GM19193 (cell line): ENCODE results near the gene MYL12B.
A peak's percentile ranks its signal among the peaks of the same experiment; 100 is the strongest.

Experiments
- POLR2A ChIP-seq: IDR thresholded peaks from 4 replicates; pipeline ENCODE4 v1.6.1; 2011; ENCODE audit not compliant: insufficient read depth, insufficient read length; ENCODE audit errors: extremely low read depth

Gene MYL12B

DNA sequence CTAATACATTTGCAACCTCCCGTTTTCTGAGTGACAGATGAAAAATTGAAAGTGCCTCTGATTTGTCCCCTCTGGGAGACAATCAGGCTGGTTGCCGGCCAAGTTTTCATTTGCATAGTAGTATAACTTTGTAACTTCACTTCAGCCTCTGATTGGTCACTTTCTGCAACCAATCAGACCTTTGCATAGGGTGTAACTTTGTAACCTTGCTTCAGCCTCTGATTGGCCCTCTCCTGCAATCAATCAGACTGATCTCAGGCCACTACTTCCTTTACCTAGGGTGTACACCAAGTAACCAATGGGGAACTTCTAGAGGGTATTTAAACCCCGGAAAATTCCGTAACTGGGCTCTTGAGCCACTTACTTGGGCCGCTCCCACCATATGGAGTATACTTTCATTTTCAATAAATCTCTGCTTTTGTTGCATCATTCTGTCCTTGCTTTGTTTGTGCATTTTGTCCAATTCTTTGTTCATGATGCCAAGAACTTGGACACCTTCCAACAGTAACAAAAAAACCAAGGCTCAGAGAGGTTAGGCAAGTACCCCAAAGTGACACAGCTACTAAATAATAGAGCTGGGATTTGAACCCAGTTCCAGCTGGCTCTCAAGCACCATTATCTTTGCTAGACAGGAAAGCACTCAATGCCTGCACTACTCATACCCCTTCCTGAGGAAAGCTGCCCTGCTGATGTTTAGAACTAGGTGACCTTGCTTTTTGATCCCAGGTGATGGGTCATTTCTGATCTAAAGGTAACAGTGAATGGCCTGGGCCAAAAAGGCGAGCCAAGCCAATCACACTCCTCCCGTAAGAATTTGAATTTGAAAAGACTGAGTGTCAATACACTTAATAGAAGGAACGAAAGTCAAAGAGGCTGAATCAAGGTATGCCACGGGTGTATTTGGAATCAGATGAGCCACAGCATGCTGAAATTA, 31.3 kb upstream of the MYL12B start:
- TF ChIP-seq POLR2A: no peak

DNA sequence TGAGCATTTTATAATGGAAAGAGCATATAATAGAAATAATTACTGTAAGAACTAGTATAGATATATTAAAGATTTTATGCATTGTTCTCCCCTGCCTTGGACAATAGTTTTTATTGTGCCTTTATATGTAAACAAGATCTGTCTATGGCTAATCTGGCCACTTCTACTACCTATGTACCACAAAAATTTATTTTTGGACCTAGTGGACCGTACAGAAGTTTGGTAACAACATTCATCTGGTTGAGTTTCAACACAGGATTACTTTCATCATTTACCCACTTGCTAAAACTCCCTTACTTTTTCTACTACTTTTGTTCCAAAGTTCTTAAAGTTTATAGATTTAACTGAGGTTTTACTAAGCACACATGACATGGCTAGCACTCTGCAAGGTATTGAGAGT, 28.9 kb upstream of the MYL12B start:
- no peak for TF ChIP-seq POLR2A

DNA sequence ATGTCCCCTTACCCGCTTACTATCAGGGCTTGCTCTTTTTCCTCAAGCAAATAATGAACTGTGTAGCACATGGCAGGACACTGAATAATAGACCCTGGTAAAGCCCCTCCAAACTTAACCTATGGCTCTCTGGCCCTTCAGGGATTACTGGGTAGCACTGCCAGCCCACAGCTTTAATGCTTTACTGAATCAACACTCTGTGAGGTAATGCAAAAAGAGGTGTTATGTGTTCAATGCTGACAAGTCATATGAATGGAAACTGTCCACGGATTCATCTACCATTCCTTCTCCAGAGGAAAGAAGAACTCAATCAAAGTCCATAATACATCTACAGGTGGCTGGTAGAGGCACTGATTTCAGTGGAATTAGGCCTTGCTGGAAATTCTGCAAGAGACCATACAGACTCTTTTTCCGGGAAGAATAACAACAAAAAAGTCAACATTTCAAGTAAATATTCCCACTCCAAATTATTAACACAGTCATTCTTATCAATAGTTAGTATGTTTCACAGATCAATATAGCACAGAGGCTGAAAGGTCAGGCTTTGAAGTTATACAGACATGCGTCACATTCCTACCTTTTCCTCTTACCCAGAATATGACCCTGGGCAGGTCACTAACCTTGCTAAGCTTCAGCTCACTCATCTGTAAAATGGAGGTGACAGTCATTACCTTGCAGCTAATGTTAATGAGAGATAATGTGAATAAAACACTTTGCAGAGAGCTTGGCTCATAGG, 28.3 kb upstream of the MYL12B start:
- TF ChIP-seq POLR2A: no peak

DNA sequence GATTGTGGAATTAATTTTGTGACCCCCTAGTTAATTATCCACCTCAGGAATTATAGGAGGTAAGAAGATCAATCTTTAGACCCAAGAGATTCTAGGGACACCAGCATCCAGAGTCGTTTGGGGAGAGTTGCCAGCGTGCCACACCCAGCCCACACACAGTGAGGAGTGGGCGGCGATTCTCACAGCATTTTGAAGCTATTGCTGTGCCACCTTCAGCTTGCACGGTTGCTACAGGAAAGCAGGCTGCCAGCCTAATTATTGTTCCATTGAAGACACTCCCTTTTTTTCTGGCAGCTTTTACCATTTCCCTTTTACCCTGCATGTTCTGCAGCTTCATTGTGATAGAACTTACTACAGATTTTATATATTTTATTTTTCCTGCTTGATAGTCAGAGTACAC, 27.5 kb upstream of the MYL12B start:
- no peak for TF ChIP-seq POLR2A

DNA sequence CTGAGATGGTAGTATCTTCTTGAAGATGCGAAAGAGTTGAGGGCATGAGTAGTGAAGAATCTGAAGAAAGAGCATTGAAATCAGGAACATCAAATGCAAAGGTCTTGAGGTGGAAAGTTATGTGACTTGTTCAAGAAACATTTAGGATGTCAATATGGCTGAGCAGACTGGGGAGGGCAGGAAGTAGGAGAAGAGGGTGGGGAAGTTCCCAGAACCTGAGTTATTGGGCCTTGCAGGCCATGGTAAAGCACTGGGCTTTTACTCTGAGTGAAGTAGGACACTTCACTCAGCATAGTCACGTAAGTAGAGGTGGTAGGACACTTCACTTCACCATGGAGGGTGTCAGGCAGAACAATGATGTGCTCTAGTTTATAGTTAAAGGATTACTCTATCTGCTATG, 26.1 kb upstream of the MYL12B start:
- TF ChIP-seq POLR2A: no peak

DNA sequence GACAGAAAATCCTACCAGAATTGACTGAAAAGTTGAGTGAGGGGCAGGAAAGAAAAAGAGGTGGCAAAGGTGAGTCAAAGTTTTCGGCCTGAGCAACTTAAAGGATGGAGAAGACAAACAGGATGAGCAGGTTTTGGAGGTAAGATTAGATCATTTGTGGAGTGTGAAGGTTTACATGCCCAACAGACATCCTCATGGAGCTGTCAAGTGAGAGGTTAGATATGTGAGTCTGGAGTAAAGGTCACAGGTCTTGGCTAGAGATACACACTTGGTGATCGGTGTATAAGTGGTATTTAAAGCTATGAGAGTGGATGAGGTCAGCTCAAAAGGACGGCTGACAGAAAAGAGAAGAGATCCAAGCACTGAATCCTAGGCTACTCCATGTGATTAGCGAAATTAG, 25.5 kb upstream of the MYL12B start:
- TF ChIP-seq POLR2A: no peak

DNA sequence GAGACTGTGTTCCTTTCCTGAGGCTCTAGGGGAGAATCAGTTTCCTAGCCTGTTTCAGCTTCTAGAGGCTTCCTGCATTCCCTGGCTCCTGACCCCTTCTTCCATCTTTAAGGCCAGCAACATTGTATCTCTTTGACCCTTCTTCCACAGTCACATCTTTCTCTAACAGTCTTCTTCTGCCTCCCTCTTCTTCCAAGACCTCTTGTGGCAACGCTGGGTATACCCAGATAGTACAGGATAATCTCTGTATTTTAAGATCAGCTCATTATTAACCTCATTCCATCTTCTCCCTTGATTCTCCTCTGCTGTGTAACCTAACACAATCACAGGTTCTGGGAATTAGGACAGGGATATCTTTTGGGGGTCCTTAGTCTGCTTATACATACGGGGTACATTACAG, 23.2 kb upstream of the MYL12B start:
- no peak for TF ChIP-seq POLR2A

DNA sequence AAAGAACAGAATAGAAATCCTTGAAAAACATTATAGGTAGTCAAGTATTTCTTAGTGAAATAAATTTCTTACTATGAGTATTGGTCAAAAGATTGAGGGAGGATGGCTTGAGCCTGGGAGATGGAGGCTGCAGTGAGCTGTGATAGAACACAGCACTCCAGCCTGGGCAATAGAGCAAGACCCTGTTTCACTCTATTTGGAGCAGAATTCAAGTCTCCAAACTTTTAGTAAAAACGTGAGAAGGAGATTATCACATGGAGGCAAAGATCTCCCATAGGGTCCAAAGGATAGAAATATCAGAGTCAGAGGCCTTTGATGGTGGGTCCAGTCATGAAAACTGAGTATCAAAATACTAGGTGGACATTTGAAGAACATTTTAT, 16.8 kb upstream of the MYL12B start:
- TF ChIP-seq POLR2A: no peak

DNA sequence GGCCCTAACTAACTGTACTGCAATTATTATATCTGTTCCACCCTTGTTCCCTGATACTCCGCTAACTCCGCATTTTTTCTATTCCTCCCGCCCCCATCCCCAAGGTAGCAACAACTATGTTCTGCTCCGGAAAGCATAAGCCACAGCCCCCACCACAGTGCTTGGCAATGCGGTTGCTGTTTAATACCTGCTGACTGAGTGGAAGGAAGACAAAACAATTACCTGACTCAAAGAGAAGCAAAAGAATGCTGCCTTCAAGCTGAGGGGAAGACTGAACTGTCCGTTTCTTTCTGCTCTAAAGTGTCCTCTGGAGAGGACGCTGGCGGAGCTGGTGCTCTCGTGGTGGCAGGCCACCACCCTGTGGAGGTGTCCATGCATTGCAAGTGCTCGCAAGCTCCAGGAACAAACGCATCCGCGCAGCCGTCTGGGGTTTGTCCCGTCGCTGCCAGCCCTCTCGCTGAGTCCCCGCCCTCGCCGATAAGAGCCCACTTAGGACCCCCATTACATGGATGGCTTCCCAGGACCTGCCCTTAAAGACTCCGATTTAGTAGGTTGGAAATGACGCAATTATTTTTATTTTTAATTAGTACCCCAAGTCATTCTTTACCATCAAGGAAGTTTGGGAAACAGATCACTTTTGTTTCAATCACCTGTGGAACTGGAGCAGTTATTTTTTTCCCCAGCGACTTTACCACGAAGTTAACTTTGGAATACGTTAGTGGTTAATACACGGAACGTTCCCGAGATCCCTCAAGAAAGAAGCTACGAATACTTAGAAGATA, 15.9 kb upstream of the MYL12B start:
- TF ChIP-seq POLR2A: peak; percentile 35

DNA sequence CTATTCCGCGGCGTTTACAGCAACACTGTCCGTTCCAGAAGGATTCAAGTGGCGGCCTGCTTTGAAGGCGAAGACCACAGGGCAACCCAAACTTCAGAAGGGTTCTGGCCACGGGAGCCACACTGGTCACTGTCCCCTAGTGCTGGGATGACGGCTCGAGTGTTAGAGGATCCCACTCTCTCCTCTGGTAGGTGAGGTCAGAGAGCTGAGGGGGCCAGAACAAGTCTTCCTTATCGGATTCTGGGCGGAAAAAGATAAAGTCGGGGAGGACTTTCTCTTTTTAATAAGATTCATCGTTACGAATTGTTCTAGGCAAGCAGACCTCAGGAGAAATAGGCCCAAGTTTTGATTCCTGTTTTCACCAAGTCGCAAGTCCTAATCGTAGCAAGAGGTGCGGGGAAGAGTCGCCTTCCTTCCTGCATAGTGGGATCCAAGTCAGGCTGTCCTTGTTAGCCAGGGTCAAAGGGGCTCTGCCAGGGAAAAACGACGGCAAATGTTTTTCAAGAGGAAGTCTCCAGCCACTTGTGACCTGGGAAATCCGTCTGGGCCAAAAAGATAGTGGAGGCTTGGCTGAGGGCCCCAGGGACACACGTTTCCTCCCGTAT, 15.2 kb upstream of the MYL12B start:
- TF ChIP-seq POLR2A: peak; percentile 68

DNA sequence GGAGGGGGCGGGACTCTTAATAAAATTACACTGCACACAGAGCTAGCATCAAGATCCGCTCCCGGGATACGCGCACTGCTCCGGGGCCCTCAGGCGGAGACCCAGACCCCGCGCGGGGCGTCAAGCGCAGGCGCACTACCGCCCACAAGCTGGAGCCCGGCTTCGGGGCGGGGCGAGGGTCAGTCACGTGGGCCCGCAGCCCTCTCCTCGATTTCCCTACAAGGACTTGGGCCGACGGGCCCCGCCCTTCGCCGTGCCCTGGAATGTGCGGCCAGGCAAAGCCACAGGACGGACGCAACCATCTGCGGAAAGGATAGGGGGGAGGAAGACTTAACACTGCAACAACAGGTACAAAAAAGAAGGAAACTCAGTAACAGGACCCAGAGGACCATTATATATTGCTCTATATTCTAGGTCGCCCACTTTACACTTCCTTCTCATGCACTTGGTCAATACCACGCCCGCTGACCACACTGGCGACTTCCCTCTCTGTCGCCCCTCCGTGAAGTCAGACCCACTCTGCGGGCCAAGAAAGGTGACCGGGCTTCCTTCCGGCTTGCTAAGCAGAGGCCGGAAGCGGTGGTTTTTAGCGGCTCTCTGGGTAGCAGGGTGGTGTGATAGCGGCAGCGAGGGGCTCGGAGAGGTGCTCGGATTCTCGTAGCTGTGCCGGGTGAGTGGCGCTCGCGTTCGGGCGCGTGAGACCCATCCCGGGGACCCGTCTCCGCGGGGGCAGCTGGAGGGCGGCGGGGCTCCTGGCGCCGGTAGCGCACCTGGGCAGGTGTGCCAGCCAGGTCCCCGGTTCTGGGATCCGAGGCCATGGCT, 14.5 kb upstream of the MYL12B start, which contains the start of gene MYL12A:
TSS of gene MYL12A (plus strand) at position 562 of the 822 bp plus-strand sequence. CDS start 5,447 bp downstream, outside the sequence.
- TF ChIP-seq POLR2A: peak; percentile 97

DNA sequence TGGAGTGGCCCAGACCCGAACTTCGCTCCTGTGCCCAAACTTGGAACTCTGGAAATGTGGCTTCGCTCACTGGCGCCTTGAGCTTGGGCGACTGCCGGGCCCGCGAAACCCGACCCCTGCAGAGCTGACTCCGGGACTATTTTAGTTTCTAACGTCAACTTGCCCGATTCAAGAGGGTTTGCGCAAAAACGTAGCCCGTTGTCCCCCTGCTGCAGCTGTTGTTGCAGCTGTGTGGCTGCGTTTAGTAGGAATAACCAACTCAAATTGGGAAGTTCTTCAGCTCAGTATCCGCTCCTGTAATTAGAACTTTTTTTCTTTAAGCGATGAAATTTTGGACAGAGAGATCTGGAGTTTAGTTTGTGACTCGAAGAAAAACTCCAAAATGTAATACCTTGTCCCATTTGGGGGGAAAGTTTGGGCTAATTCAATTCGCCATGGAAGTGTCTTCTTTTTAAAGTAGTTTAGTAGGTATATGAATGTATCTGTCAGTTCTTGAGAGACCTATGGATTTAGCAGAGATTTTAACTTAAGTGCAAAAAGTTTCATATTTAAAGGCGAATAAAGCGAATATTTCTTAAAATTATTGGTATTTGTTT, 13.8 kb upstream of the MYL12B start:
- no peak for TF ChIP-seq POLR2A

DNA sequence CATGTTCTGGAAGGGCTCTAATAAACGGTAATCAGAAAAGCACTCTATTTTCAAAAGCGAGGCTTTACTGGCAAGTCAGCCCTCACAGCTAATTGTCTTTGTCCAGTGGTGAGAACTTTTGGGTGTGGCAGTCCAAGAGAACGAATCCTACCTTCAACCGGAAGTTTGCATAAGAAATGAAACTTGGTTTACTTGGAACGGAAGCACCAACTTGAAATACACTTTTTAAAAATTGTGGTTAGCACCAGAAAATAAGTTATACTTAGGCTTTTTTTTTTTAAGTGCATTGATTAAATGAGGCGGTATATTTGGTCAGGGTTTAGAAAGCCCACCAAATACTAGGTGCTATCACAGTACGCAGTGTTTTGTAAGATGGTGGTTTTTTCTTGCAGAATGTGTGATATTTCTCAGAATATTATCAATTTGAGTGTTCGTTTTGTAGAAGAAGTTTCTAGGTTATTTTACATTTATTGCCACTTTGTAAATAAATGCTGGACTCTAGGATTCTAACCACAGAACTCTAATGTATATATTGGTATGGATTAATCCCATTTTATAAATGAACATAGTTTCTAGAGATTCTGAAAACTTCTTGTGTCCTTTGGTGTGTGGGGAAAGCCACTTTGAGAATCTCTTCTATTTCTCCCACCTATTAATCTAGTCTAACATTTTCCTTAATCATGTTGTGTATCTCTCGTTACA, 13.1 kb upstream of the MYL12B start:
- TF ChIP-seq POLR2A: no peak

DNA sequence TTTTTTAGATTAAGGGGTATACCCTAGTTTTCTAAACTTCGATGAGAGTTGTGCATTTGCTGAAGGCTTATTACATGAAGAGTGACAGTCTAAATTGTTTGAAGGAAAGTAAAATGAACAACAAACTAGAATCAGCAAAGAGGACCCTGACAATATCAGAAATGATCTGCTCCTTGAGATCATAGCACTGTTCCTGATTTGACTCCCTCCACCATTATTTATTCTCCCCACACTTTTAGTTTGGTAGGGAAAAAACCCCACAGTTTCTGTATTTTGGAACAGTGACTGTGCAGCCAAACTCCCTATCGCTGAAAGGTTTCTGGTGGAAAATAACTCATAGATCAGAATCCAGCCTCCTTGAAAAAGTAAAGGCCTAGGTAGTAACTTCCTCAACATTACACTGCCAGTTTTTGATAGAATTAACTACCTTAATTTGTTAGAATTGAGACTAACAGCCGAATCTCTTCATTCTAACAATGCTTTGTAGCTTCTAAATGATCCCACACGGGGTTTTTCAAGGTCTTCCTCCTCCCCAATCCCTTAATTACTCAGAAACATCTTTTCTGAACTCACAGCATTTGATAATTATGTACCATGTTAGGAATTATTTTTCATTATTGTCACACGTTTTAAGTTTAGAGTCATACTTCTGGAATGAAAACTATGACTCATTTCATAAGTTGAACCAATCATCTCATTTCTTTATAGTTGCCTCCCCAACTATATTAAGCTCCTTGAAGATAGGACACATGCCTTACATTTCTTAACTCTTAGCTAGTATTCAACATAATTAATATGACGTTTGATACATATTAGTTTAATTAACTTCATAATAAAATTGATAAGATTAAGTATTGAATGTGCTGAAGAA, 11.5 kb upstream of the MYL12B start:
- TF ChIP-seq POLR2A: no peak
